ENCODE measurements around the gene MSRB2.
"Not testable (repeated sequence)": the region's sequence is repeated elsewhere in the genome, so short reads cannot be mapped to it uniquely, and the experiment has no call there.

The MSRB2 gene

GRCh38 chr10:23070092-23070912 is 25.1 kb upstream of the MSRB2 start:
- DNase-seq, result not testable (repeated sequence)

GRCh38 chr10:23070913-23071218 is 24.5 kb upstream of the MSRB2 start:
- no peak for DNase-seq

GRCh38 chr10:23072593-23072992 is 22.8 kb upstream of the MSRB2 start:
- DNase-seq, result not testable (repeated sequence)

- DNase-seq, result no peak
Measured at GRCh38 chr10:23073527-23073926, 21.9 kb upstream of the MSRB2 start.

GRCh38 chr10:23075672-23076071 is 19.7 kb upstream of the MSRB2 start:
- DNase-seq, result no peak

- DNase-seq, result no peak
Measured at GRCh38 chr10:23078114-23078513, 17.3 kb upstream of the MSRB2 start.

GRCh38 chr10:23079700-23080099 is 15.7 kb upstream of the MSRB2 start:
- DNase-seq, result no peak

GRCh38 chr10:23080262-23080661 is 15.1 kb upstream of the MSRB2 start:
- DNase-seq, result no peak

GRCh38 chr10:23081221-23081750 is 14.1 kb upstream of the MSRB2 start:
- DNase-seq, result no peak

GRCh38 chr10:23081891-23082290 is 13.5 kb upstream of the MSRB2 start:
- DNase-seq, result no peak

- no peak for DNase-seq
Measured at GRCh38 chr10:23088609-23089008, 6.8 kb upstream of the MSRB2 start.

- no peak for DNase-seq
Measured at GRCh38 chr10:23094786-23095403, 484 bp upstream of the MSRB2 start.

- no peak for DNase-seq
Measured at GRCh38 chr10:23095966-23096801, 805 bp downstream of the MSRB2 start.

GRCh38 chr10:23096802-23097549 is 1.6 kb downstream of the MSRB2 start:
- no peak for DNase-seq

- no peak for DNase-seq
Measured at GRCh38 chr10:23099079-23099478, 3.7 kb downstream of the MSRB2 start.

- DNase-seq, result no peak
Measured at GRCh38 chr10:23099816-23100215, 4.4 kb downstream of the MSRB2 start.

- no peak for DNase-seq
Measured at GRCh38 chr10:23100331-23101030, 5.1 kb downstream of the MSRB2 start.

- no peak for DNase-seq
Measured at GRCh38 chr10:23106331-23107072, 11.1 kb downstream of the MSRB2 start.

- no peak for DNase-seq
Measured at GRCh38 chr10:23110722-23111516, 15.5 kb downstream of the MSRB2 start.

- DNase-seq, result no peak
Measured at GRCh38 chr10:23111517-23112286, 16.3 kb downstream of the MSRB2 start.
